ENCODE data around the gene CLEC4M. TPM values are rescaled to one million over a fixed set of nuclear protein-coding genes. Genes with fewer than 3 reads are reported as not detected.
"Not testable (repeated sequence)": the region's sequence is repeated elsewhere in the genome, so short reads cannot be mapped to it uniquely, and the experiment has no call there.

The CLEC4M gene
- total and polyA plus RNA-seq, 8 donors: 0.78 to 2.7 (median 1.4) TPM; not detected in 1

DNA sequence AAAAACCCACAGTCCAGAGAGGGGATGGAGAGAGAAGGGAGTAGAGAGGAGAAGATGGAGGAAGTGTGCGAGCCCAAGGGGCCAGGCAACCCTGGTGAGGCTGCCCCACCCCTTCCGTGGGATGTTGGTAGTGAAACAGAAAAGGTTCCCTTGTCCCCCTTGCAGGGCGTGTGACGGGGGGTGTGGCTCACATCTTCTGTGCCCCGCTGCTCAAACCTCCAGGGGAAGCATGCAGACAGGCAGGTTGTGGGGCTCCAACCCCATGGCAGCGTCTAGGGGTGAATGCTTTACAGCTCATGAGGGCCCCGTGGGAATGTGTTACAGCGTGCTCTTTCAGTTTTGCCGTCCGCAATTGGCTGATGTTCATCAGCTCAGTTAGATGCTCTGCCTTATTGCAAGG lies 52.3 kb downstream of the CLEC4M start:
- intact Hi-C loops (cut with DNase I): no loop called here
- Histone ChIP-seq H3K27ac (no peak overlapping the region), H3K36me3 (no peaks in the 10 kb centered on the region), H3K9me3 (peaks cover 0 to 45% of the 10 kb centered on the region in 2 donors), H3K27me3 (peaks cover 0 to 7% of the 10 kb centered on the region in 2 donors), H3K4me3 (no peak overlapping the region), H3K4me1 (peaks cover 0 to 6% of the 10 kb centered on the region in 2 donors)
- TF ChIP-seq, protein P1, sequence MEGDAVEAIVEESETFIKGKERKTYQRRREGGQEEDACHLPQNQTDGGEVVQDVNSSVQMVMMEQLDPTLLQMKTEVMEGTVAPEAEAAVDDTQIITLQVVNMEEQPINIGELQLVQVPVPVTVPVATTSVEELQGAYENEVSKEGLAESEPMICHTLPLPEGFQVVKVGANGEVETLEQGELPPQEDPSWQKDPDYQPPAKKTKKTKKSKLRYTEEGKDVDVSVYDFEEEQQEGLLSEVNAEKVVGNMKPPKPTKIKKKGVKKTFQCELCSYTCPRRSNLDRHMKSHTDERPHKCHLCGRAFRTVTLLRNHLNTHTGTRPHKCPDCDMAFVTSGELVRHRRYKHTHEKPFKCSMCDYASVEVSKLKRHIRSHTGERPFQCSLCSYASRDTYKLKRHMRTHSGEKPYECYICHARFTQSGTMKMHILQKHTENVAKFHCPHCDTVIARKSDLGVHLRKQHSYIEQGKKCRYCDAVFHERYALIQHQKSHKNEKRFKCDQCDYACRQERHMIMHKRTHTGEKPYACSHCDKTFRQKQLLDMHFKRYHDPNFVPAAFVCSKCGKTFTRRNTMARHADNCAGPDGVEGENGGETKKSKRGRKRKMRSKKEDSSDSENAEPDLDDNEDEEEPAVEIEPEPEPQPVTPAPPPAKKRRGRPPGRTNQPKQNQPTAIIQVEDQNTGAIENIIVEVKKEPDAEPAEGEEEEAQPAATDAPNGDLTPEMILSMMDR (IDR thresholded peaks at IDR 0.05): no peak
- ATAC-seq (no peak), DNase-seq (no peak)

DNA sequence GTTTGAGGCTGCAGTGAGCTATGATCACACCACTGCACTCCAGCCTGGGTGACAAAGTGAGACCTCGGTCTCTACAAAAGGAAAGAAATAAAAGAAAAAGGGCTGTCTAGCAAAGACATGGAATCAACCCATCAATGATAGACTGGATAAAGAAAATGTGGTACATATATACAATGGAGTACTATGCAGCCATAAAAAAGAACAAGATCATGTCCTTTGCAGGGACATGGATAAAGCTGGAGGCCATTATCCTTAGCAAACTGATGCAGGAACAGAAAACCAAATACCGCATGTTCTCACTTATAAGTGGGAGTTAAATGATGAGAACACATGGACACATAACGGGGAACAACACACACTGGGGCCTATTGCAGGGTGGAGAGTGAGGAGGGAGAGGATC lies 53.0 kb downstream of the CLEC4M start:
- H3K27me3 ChIP-seq; H3K4me3 ChIP-seq; ATAC-seq; intact Hi-C loops (cut with DNase I); DNase-seq; H3K27ac ChIP-seq; H3K4me1 ChIP-seq; H3K36me3 ChIP-seq: not testable (repeated sequence)
- peaks cover 0 to 38% of the 10 kb centered on the region in 2 donors for H3K9me3 ChIP-seq

DNA sequence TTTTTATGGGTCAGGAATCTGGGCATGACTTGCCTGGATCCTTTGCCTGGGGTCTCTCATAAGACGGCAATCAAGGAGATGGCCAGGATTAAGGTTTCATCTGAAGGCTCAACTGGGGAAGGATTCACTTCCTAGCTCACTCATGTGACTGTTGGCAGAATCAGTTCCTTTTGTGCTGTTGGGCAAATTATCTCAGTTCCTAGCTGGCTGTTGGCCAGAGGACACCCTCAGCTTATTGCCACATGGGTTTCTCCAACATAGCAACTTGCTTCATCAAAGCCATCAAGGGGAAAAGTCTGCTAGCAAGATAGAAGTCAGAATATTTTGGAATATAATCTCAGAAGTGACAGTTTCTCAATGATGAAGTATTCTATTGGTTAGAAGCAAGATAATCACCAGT lies 54.8 kb downstream of the CLEC4M start:
- DNase-seq: no peak
- TF ChIP-seq, protein P1 (IDR thresholded peaks at IDR 0.05): no peak
- intact Hi-C loops (cut with DNase I): no loop called here
- no peak overlapping the region for H3K27ac ChIP-seq
- H3K4me1 ChIP-seq: peaks cover 0 to 6% of the 10 kb centered on the region in 2 donors
- H3K27me3 ChIP-seq: peaks cover 0 to 7% of the 10 kb centered on the region in 2 donors
- no peak overlapping the region for H3K4me3 ChIP-seq
- no peak for ATAC-seq
- no peaks in the 10 kb centered on the region for H3K36me3 ChIP-seq
- peaks cover 0 to 24% of the 10 kb centered on the region in 2 donors for H3K9me3 ChIP-seq

DNA sequence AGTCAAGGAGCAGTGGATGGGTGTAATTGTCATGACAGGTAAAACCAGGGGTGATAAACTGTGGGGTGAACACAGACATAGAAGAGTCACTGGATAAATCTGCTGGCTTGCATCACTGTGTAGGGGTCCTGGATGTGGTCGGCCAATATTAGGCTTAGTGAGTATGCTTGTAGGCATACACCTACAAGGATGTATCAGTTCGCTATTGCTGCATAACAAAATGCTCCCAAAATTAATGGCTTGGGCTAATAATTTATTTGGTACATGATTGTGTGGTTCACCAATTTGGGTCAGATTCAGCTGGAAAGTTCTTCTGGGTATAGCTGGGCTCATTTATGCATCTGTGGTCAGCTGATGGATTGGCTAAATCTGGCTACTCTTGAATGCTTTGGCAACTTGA lies 55.8 kb downstream of the CLEC4M start:
- Histone ChIP-seq H3K27me3 (peaks cover 0 to 7% of the 10 kb centered on the region in 2 donors), H3K4me1 (peaks cover 0 to 6% of the 10 kb centered on the region in 2 donors), H3K4me3 (no peak overlapping the region), H3K9me3 (peaks cover 0 to 24% of the 10 kb centered on the region in 2 donors), H3K27ac (no peak overlapping the region), H3K36me3 (no peaks in the 10 kb centered on the region)
- intact Hi-C loops (cut with DNase I): no loop called here
- TF ChIP-seq, protein P1 (IDR thresholded peaks at IDR 0.05): no peak
- DNase-seq (no peak), ATAC-seq (no peak)

Other genes with a start within 250 kb of the CLEC4M start
- 10 to 100 TPM; 46.1 to 47.6 TPM for gene ZNF358, start 247.1 kb upstream of the CLEC4M start, total RNA-seq
- 10 to 100 TPM; 36.9 to 56.1 (median 44.4) TPM for gene ZNF358, start 247.1 kb upstream of the CLEC4M start, polyA plus RNA-seq (ENCODE audit: insufficient read length in 6 of 6)
- gene MCOLN1, start 240.6 kb upstream of the CLEC4M start, total RNA-seq: 10 to 100 TPM; 47.7 to 76.6 TPM
- gene MCOLN1, start 240.6 kb upstream of the CLEC4M start, polyA plus RNA-seq (ENCODE audit: insufficient read length in 6 of 6): 10 to 100 TPM; 13.0 to 17.2 (median 14.3) TPM
- gene PNPLA6, start 227.5 kb upstream of the CLEC4M start, total RNA-seq: 100 to 1,000 TPM; 134 to 255 TPM
- 10 to 100 TPM; 28.7 to 48.8 (median 36.3) TPM for gene PNPLA6, start 227.5 kb upstream of the CLEC4M start, polyA plus RNA-seq (ENCODE audit: insufficient read length in 6 of 6)
- 10 to 100 TPM; 20.5 to 22.3 TPM for gene CAMSAP3, start 167.4 kb upstream of the CLEC4M start, total RNA-seq
- gene CAMSAP3, start 167.4 kb upstream of the CLEC4M start, polyA plus RNA-seq (ENCODE audit: insufficient read length in 6 of 6): 10 to 100 TPM; 10.5 to 17.1 (median 14.1) TPM
- 10 to 100 TPM; 32.8 to 33.7 TPM for gene XAB2, start 133.7 kb upstream of the CLEC4M start, total RNA-seq
- gene XAB2, start 133.7 kb upstream of the CLEC4M start, polyA plus RNA-seq (ENCODE audit: insufficient read length in 6 of 6): 10 to 100 TPM; 30.5 to 38.8 (median 32.0) TPM
- gene PET100, start 133.4 kb upstream of the CLEC4M start, total RNA-seq: 10 to 100 TPM; 92.6 to 98.6 TPM
- gene PET100, start 133.4 kb upstream of the CLEC4M start, polyA plus RNA-seq (ENCODE audit: insufficient read length in 6 of 6): 100 to 1,000 TPM in 3 of 6 donors, 10 to 100 TPM in 3; 82.8 to 111 (median 99.0) TPM
- 1 to 10 TPM; 1.6 to 1.8 TPM for gene PCP2, start 129.5 kb upstream of the CLEC4M start, total RNA-seq
- gene PCP2, start 129.5 kb upstream of the CLEC4M start, polyA plus RNA-seq (ENCODE audit: insufficient read length in 6 of 6): 1 to 10 TPM in 5 of 6 donors, under 1 TPM in 1; 0.57 to 1.6 (median 1.4) TPM
- gene STXBP2, start 126.1 kb upstream of the CLEC4M start, total RNA-seq: 100 to 1,000 TPM; 153 to 277 TPM
- 10 to 100 TPM; 32.5 to 46.1 (median 38.9) TPM for gene STXBP2, start 126.1 kb upstream of the CLEC4M start, polyA plus RNA-seq (ENCODE audit: insufficient read length in 6 of 6)
- gene RETN, start 94.2 kb upstream of the CLEC4M start, total RNA-seq: 10 to 100 TPM in 1 of 2 donors, 1 to 10 TPM in 1; 3.6 to 22.4 TPM
- gene RETN, start 94.2 kb upstream of the CLEC4M start, polyA plus RNA-seq (ENCODE audit: insufficient read length in 6 of 6): 1 to 10 TPM; 1.2 to 3.9 (median 1.9) TPM
- gene MCEMP1, start 86.2 kb upstream of the CLEC4M start, total RNA-seq: 100 to 1,000 TPM in 1 of 2 donors, 10 to 100 TPM in 1; 26.4 to 112 TPM
- under 1 TPM; 0.32 to 0.90 (median 0.52) TPM for gene MCEMP1, start 86.2 kb upstream of the CLEC4M start, polyA plus RNA-seq (ENCODE audit: insufficient read length in 6 of 6)
- gene TRAPPC5, start 82.4 kb upstream of the CLEC4M start, total RNA-seq: 100 to 1,000 TPM; 105 to 106 TPM
- 10 to 100 TPM; 25.7 to 51.5 (median 40.3) TPM for gene TRAPPC5, start 82.4 kb upstream of the CLEC4M start, polyA plus RNA-seq (ENCODE audit: insufficient read length in 6 of 6)
- under 1 TPM; 0.58 to 0.73 TPM for gene FCER2, start 61.1 kb upstream of the CLEC4M start, total RNA-seq
- under 1 TPM; 0.27 to 0.61 (median 0.47) TPM for gene FCER2, start 61.1 kb upstream of the CLEC4M start, polyA plus RNA-seq (ENCODE audit: insufficient read length in 6 of 6)
- 1 to 10 TPM; 2.1 to 2.2 TPM for gene CLEC4G, start 31.1 kb upstream of the CLEC4M start, total RNA-seq
- gene CLEC4G, start 31.1 kb upstream of the CLEC4M start, polyA plus RNA-seq (ENCODE audit: insufficient read length in 6 of 6): under 1 TPM in 4 of 6 donors, not detected in 2; 0.20 to 0.38 (median 0.25) TPM
- 10 to 100 TPM in 1 of 2 donors, 1 to 10 TPM in 1; 9.2 to 10.6 TPM for gene CD209, start 15.7 kb upstream of the CLEC4M start, total RNA-seq
- 1 to 10 TPM; 2.9 to 4.3 (median 3.1) TPM for gene CD209, start 15.7 kb upstream of the CLEC4M start, polyA plus RNA-seq (ENCODE audit: insufficient read length in 6 of 6)
- gene EVI5L, start 67.0 kb downstream of the CLEC4M start, total RNA-seq: 10 to 100 TPM; 14.2 to 16.9 TPM
- 10 to 100 TPM; 11.3 to 18.1 (median 14.7) TPM for gene EVI5L, start 67.0 kb downstream of the CLEC4M start, polyA plus RNA-seq (ENCODE audit: insufficient read length in 6 of 6)
- gene PRR36, start 111.1 kb downstream of the CLEC4M start, total RNA-seq: 1 to 10 TPM; 1.2 to 4.2 TPM
- 10 to 100 TPM in 3 of 6 donors, 1 to 10 TPM in 3; 8.4 to 13.4 (median 10.1) TPM for gene PRR36, start 111.1 kb downstream of the CLEC4M start, polyA plus RNA-seq (ENCODE audit: insufficient read length in 6 of 6)
- 10 to 100 TPM in 1 of 2 donors, 1 to 10 TPM in 1; 5.9 to 10.5 TPM for gene LRRC8E, start 125.3 kb downstream of the CLEC4M start, total RNA-seq
- gene LRRC8E, start 125.3 kb downstream of the CLEC4M start, polyA plus RNA-seq (ENCODE audit: insufficient read length in 6 of 6): 1 to 10 TPM; 3.7 to 5.7 (median 4.5) TPM
- 10 to 100 TPM; 30.5 to 31.1 TPM for gene MAP2K7, start 140.6 kb downstream of the CLEC4M start, total RNA-seq
- gene MAP2K7, start 140.6 kb downstream of the CLEC4M start, polyA plus RNA-seq (ENCODE audit: insufficient read length in 6 of 6): 10 to 100 TPM; 25.7 to 33.1 (median 30.5) TPM
- gene TGFBR3L, start 151.6 kb downstream of the CLEC4M start, total RNA-seq: under 1 TPM; 0.29 to 0.55 TPM
- gene TGFBR3L, start 151.6 kb downstream of the CLEC4M start, polyA plus RNA-seq (ENCODE audit: insufficient read length in 6 of 6): under 1 TPM in 4 of 6 donors, not detected in 2; 0.11 to 0.26 (median 0.19) TPM
- 10 to 100 TPM; 15.2 to 20.5 TPM for gene SNAPC2, start 157.1 kb downstream of the CLEC4M start, total RNA-seq
- 10 to 100 TPM; 11.1 to 18.5 (median 14.9) TPM for gene SNAPC2, start 157.1 kb downstream of the CLEC4M start, polyA plus RNA-seq (ENCODE audit: insufficient read length in 6 of 6)
- 1 to 10 TPM; 6.5 to 8.5 TPM for gene CTXN1, start 162.9 kb downstream of the CLEC4M start, total RNA-seq
- gene CTXN1, start 162.9 kb downstream of the CLEC4M start, polyA plus RNA-seq (ENCODE audit: insufficient read length in 6 of 6): 10 to 100 TPM in 3 of 6 donors, 1 to 10 TPM in 3; 4.2 to 13.3 (median 9.9) TPM
- 10 to 100 TPM; 42.2 to 52.1 TPM for gene TIMM44, start 180.4 kb downstream of the CLEC4M start, total RNA-seq
- gene TIMM44, start 180.4 kb downstream of the CLEC4M start, polyA plus RNA-seq (ENCODE audit: insufficient read length in 6 of 6): 10 to 100 TPM; 36.7 to 56.5 (median 42.9) TPM
- 10 to 100 TPM; 67.8 to 73.2 TPM for gene ELAVL1, start 242.4 kb downstream of the CLEC4M start, total RNA-seq
- 10 to 100 TPM; 64.3 to 76.0 (median 71.2) TPM for gene ELAVL1, start 242.4 kb downstream of the CLEC4M start, polyA plus RNA-seq (ENCODE audit: insufficient read length in 6 of 6)